IMR-90 (cell line): ENCODE data around the gene LY86. TPM values are rescaled to one million over a fixed set of nuclear protein-coding genes. Genes with fewer than 3 reads are reported as not detected.

Experiments
- ATAC-seq: fragments of 200-7000 bp; cut with Tn5 transposase; 2 replicates; pipeline ENCODE4 v1.9.1; 2020; ENCODE audit warnings: low read depth, mild to moderate bottlenecking, moderate library complexity
- BruUV-seq: library from RNA; stranded (reverse); fragments of 400-500 nt; replicated peaks from 2 replicates; lab custom pipeline; 2021; lab: Mats Ljungman, UMichigan
- CTCF ChIA-PET: fragments of 300-600 bp; formaldehyde crosslinking; extraction: SDS; loops from one replicate; lab custom pipeline; 2021; ENCODE audit warnings: antibody characterized with exemption; lab: Yijun Ruan, JAX
- POLR2A ChIA-PET: fragments of 300-600 bp; sonication (Branson Sonifier 250); formaldehyde crosslinking; loops from one replicate; lab custom pipeline; 2022; ENCODE audit warnings: antibody characterized with exemption; ENCODE audit not compliant: unreplicated experiment; lab: Charles Lee
- DNase-seq: peaks from one replicate; pipeline ENCODE4 v3.0.0; 2013
- H2AFZ ChIP-seq: replicated peaks from 2 replicates; pipeline ENCODE3; 2013; ENCODE audit warnings: low read length, mild to moderate bottlenecking; ENCODE audit not compliant: poor library complexity
- H2AK5ac ChIP-seq: 2 replicates; pipeline ENCODE4 v1.6.1; 2013; ENCODE audit warnings: low read depth, low read length, inconsistent platforms
- H2AK9ac ChIP-seq: replicated peaks from 2 replicates; pipeline ENCODE3; 2013; ENCODE audit warnings: mild to moderate bottlenecking, low read depth, low read length, moderate library complexity; ENCODE audit not compliant: poor library complexity
- H2BK120ac ChIP-seq: 2 replicates; pipeline ENCODE4 v1.6.1; 2013; ENCODE audit warnings: low read depth, low read length, inconsistent platforms
- H2BK15ac ChIP-seq: 3 replicates; pipeline ENCODE4 v1.6.1; 2013; ENCODE audit warnings: low read depth, low read length, inconsistent platforms
- H2BK20ac ChIP-seq: 2 replicates; pipeline ENCODE4 v1.6.1; 2013; ENCODE audit warnings: low read depth, mild to moderate bottlenecking, inconsistent platforms, low read length, moderate library complexity
- H2BK5ac ChIP-seq: 2 replicates; pipeline ENCODE4 v1.6.1; 2013; ENCODE audit warnings: mild to moderate bottlenecking, low read depth, low read length, inconsistent platforms; ENCODE audit not compliant: poor library complexity, severe bottlenecking
- H3K14ac ChIP-seq: replicated peaks from 2 replicates; pipeline ENCODE4 v1.6.1; 2013; ENCODE audit warnings: low read depth, low read length, inconsistent platforms
- H3K18ac ChIP-seq: 2 replicates; pipeline ENCODE4 v1.6.1; 2013; ENCODE audit warnings: low read depth, low read length, control low read depth
- H3K23ac ChIP-seq: 2 replicates; pipeline ENCODE4 v1.6.1; 2013; ENCODE audit warnings: low read depth, low read length, inconsistent platforms
- H3K27ac ChIP-seq: 2 replicates; pipeline ENCODE4 v1.5.1; 2013; ENCODE audit warnings: mild to moderate bottlenecking, control low read depth, low read length; ENCODE audit not compliant: insufficient read depth
- H3K27me3 ChIP-seq: 2 replicates; pipeline ENCODE4 v1.6.1; 2013; ENCODE audit warnings: low read length; ENCODE audit not compliant: control insufficient read depth, insufficient read depth
- H3K36me3 ChIP-seq: 2 replicates; pipeline ENCODE4 v1.6.1; 2013; ENCODE audit warnings: low read length, mixed read lengths; ENCODE audit not compliant: control insufficient read depth, insufficient read depth
- H3K4ac ChIP-seq: 2 replicates; pipeline ENCODE4 v1.6.1; 2013; ENCODE audit warnings: low read depth, low read length, inconsistent platforms
- H3K4me1 ChIP-seq: 2 replicates; pipeline ENCODE4 v1.6.1; 2013; ENCODE audit warnings: low read length, mixed read lengths; ENCODE audit not compliant: control insufficient read depth, insufficient read depth
- H3K4me2 ChIP-seq: 2 replicates; pipeline ENCODE4 v1.6.1; 2013; ENCODE audit warnings: low read depth, mild to moderate bottlenecking, control low read depth, low read length, moderate library complexity
- H3K4me3 ChIP-seq: 2 replicates; pipeline ENCODE4 v1.5.1; 2013; ENCODE audit warnings: low read depth, mild to moderate bottlenecking, control low read depth, low read length, moderate library complexity; ENCODE audit not compliant: insufficient read depth
- H3K56ac ChIP-seq: 2 replicates; pipeline ENCODE4 v1.6.1; 2013; ENCODE audit warnings: low read length, inconsistent platforms; ENCODE audit not compliant: insufficient read depth; ENCODE audit errors: extremely low read depth
- H3K79me1 ChIP-seq, 2 experiments: 2 replicates each; pipeline ENCODE4 v1.6.1; 2013; ENCODE audit warnings: low read length in 2 of 2, inconsistent platforms in 1 of 2, low read depth in 1 of 2
- H3K9ac ChIP-seq: 2 replicates; pipeline ENCODE4 v1.6.1; 2013; ENCODE audit warnings: low read depth, low read length, control low read depth
- H3K9me1 ChIP-seq: 2 replicates; pipeline ENCODE4 v1.6.1; 2013; ENCODE audit warnings: low read length, inconsistent platforms; ENCODE audit not compliant: insufficient read depth
- H3K9me3 ChIP-seq: 2 replicates; pipeline ENCODE4 v1.6.1; 2013; ENCODE audit warnings: low read length; ENCODE audit not compliant: control insufficient read depth, insufficient read depth
- H4K20me1 ChIP-seq: 2 replicates; pipeline ENCODE4 v1.6.1; 2013; ENCODE audit warnings: low read length, inconsistent platforms; ENCODE audit not compliant: insufficient read depth
- H4K5ac ChIP-seq: 2 replicates; pipeline ENCODE4 v1.6.1; 2013; ENCODE audit warnings: mild to moderate bottlenecking, low read depth, low read length, control low read depth
- H4K8ac ChIP-seq, 2 experiments: 2 replicates each; pipeline ENCODE4 v1.6.1; 2013; ENCODE audit warnings: low read depth in 2 of 2, low read length in 2 of 2, control low read depth in 1 of 2, inconsistent platforms in 1 of 2
- H4K91ac ChIP-seq: 2 replicates; pipeline ENCODE4 v1.6.1; 2013; ENCODE audit warnings: low read depth, low read length, inconsistent platforms; ENCODE audit not compliant: insufficient read depth
- BHLHE40 ChIP-seq: fragments of 150-350 bp; IDR thresholded peaks from 2 replicates; pipeline ENCODE4 v1.6.1; 2016; ENCODE audit warnings: mild to moderate bottlenecking, low read depth, low read length
- CEBPB ChIP-seq: IDR thresholded peaks from 2 replicates; pipeline ENCODE4 v1.6.1; 2012; ENCODE audit warnings: low read depth, low read length, improper control_type of control experiment
- CHD1 ChIP-seq: IDR thresholded peaks from 2 replicates; pipeline ENCODE4 v1.6.1; 2012; ENCODE audit warnings: low read depth, low read length, improper control_type of control experiment
- CTCF ChIP-seq: conservative IDR thresholded peaks from 2 replicates; pipeline ENCODE4 v1.5.1; 2012; ENCODE audit warnings: mild to moderate bottlenecking, low read depth, low read length, improper control_type of control experiment
- ELK1 ChIP-seq: fragments of 150-350 bp; IDR thresholded peaks from 2 replicates; pipeline ENCODE4 v1.6.1; 2016; ENCODE audit warnings: low read depth, mild to moderate bottlenecking, low read length, moderate library complexity, borderline replicate concordance
- FOS ChIP-seq: fragments of 150-350 bp; IDR thresholded peaks from 2 replicates; pipeline ENCODE4 v1.6.1; 2016; ENCODE audit warnings: low read depth, low read length
- MAFK ChIP-seq: IDR thresholded peaks from 2 replicates; pipeline ENCODE4 v1.6.1; 2012; ENCODE audit warnings: low read depth, low read length, improper control_type of control experiment
- NFE2L2 ChIP-seq: fragments of 150-350 bp; IDR thresholded peaks from 2 replicates; pipeline ENCODE4 v1.6.1; 2016; ENCODE audit warnings: low read depth, mild to moderate bottlenecking, low read length
- POLR2A ChIP-seq: IDR thresholded peaks from 2 replicates; pipeline ENCODE4 v1.6.1; 2012; ENCODE audit warnings: mild to moderate bottlenecking, low read depth, low read length
- RAD21 ChIP-seq: IDR thresholded peaks from 2 replicates; pipeline ENCODE4 v1.6.1; 2012; ENCODE audit warnings: low read length, improper control_type of control experiment
- RCOR1 ChIP-seq: IDR thresholded peaks from 2 replicates; pipeline ENCODE4 v1.6.1; 2012; ENCODE audit warnings: mild to moderate bottlenecking, low read length, improper control_type of control experiment; ENCODE audit not compliant: insufficient replicate concordance
- RFX5 ChIP-seq: IDR thresholded peaks from 2 replicates; pipeline ENCODE4 v1.8.0; 2012; ENCODE audit warnings: low read depth, mild to moderate bottlenecking, low read length, moderate library complexity
- SMC3 ChIP-seq: fragments of 150-350 bp; IDR thresholded peaks from 2 replicates; pipeline ENCODE4 v1.6.1; 2016; ENCODE audit warnings: low read depth, mild to moderate bottlenecking, antibody characterized with exemption, low read length, moderate library complexity
- dilution Hi-C: fragments of 300-500 bp; cut with HindIII; formaldehyde crosslinking; loops from one replicate; pipeline ENCODE4 v1.14.3; 2018; ENCODE audit warnings: low sequenced_read_pairs; ENCODE audit not compliant: unreplicated experiment
- in situ Hi-C: fragments of 300-500 bp; cut with MboI; formaldehyde crosslinking; loops from 3 replicates; pipeline ENCODE4 v1.14.3; 2019; ENCODE audit warnings: low sequenced_read_pairs, inconsistent platforms, mixed read lengths
- intact Hi-C: fragments of 100-400 bp; cut with micrococcal nuclease; formaldehyde crosslinking; loops from 2 replicates; pipeline ENCODE4 v1.10.0; 2022
- polyA plus RNA-seq, 3 experiments: library from polyadenylated mRNA; depleted of rRNA; stranded (reverse); fragments of >200 nt; gene quantifications; 2 replicates each; pipeline ENCODE4 v1.2.3, GENCODE V29; 2012; ENCODE audit warnings: low replicate concordance in 1 of 3
- total RNA-seq: library from RNA; depleted of rRNA; stranded (reverse); fragments of >200 nt; gene quantifications from 2 replicates; pipeline ENCODE4 v1.2.3, GENCODE V29; 2012

The LY86 gene
- total and polyA plus RNA-seq, 2 of the 4 experiments (the other 2 are of a cell fraction): not detected

GRCh38 chr6:6680526-6680925 lies 92.0 kb downstream of the LY86 start:
- no peak overlapping the region for H4K91ac ChIP-seq
- TF ChIP-seq FOS: no peak
- TF ChIP-seq BHLHE40: no peak
- no peak for TF ChIP-seq RAD21
- TF ChIP-seq RCOR1: no peak
- TF ChIP-seq SMC3: no peak
- no peak for TF ChIP-seq ELK1
- no peak for TF ChIP-seq RFX5
- no peak for TF ChIP-seq CEBPB
- TF ChIP-seq CHD1: no peak
- TF ChIP-seq POLR2A: no peak
- TF ChIP-seq CTCF: no peak
- no peak for TF ChIP-seq MAFK
- no peak for TF ChIP-seq NFE2L2
- in situ Hi-C loops (loop anchor here (25.0 kb wide), 1 partner anchor 932 kb away; no protein-coding TSS in a partner anchor), dilution Hi-C loops (no loop called here), intact Hi-C loops (no loop called here)
- peaks cover 10% of the 10 kb centered on the region for H3K27me3 ChIP-seq
- no peaks in the 10 kb centered on the region for H3K9me1 ChIP-seq
- POLR2A ChIA-PET: no interaction called here
- H4K20me1 ChIP-seq: no peaks in the 10 kb centered on the region
- H2AK5ac ChIP-seq: no peak overlapping the region
- DNase-seq (no peak), ATAC-seq (no peak)
- H3K14ac ChIP-seq: no peak overlapping the region
- H3K4me1 ChIP-seq: peaks cover 2% of the 10 kb centered on the region; the same call in 1 of the 2 replicates
- H3K9me3 ChIP-seq: no peaks in the 10 kb centered on the region
- no peak overlapping the region for H4K5ac ChIP-seq
- no peak overlapping the region for H3K9ac ChIP-seq
- H2BK120ac ChIP-seq: no peak overlapping the region
- H3K4me2 ChIP-seq: no peak overlapping the region
- no peak overlapping the region for H4K8ac ChIP-seq
- H3K27ac ChIP-seq: no peak overlapping the region
- H3K56ac ChIP-seq: no peak overlapping the region
- no peak overlapping the region for H2BK15ac ChIP-seq
- no peak overlapping the region for H2BK5ac ChIP-seq
- H2AFZ ChIP-seq: no peak overlapping the region
- no TSS peak for BruUV-seq
- no peak overlapping the region for H3K23ac ChIP-seq
- no peak overlapping the region for H2AK9ac ChIP-seq
- H2BK20ac ChIP-seq: no peak overlapping the region
- H3K79me1 ChIP-seq: no peaks in the 10 kb centered on the region
- H3K36me3 ChIP-seq: no peaks in the 10 kb centered on the region
- no peak overlapping the region for H3K4me3 ChIP-seq
- H3K18ac ChIP-seq: no peak overlapping the region
- H3K4ac ChIP-seq: no peak overlapping the region
- CTCF ChIA-PET: no interaction called here
